A673 (cell line): Measurements from ENCODE around the gene TMEM255B.

Source experiments
- EZH2 ChIP-seq: fragments of 200-600 bp; sonication (generic); IDR thresholded peaks from 2 replicates; pipeline ENCODE4 v1.6.1; 2017; ENCODE audit warnings: borderline replicate concordance, low read depth, mild to moderate bottlenecking, mixed read lengths, antibody characterized with exemption, low read length; ENCODE audit not compliant: poor library complexity, severe bottlenecking
- TF ChIP-seq, protein P1 (sequence below): fragments of 300-800, 200-600 bp; sonication (generic); conservative IDR thresholded peaks from 2 replicates; pipeline ENCODE4 v1.5.1; 2017; ENCODE audit warnings: low read depth, mild to moderate bottlenecking, antibody characterized with exemption, low read length, moderate library complexity, mixed read lengths

DNA sequence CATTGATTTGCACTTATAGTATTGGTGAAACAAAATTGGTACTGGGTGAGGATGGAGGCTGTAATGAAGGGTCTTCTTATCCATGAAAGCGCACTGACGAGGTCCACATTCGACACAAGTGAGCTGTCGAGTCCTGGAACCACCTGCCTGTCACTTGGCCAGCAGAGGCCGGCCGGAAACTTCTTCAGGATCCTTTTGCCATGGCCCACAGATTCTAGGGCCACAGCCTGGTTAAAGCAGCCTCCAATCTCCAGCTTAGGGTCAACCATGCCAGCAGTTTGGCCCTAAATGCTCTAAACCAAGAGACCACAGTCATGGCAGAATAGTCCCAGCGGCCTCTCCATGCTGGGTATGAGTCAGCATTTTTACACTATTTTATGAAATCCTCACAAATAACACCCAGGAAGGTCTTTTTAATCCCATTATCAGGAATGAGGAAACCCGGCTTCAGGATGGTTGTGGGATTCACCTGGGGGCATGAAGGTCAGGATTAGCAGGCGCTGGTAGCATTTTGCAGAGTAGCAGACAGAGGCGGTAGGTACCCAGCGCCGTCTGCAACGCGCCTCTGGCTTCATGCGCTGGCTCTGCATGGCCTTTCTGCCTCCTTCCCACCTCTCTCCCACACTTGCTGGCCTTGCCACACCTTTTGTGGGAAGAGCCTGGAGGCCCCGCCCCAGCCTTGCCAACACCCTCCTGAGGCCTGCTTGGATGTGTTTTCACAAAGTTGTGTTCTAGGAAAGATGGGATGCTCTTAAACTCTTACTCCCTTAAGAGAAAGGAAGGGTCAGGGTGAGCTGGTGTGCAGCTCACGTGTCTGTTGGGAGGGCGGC lies 89.6 kb downstream of the TMEM255B start:
- TF ChIP-seq, protein P1, sequence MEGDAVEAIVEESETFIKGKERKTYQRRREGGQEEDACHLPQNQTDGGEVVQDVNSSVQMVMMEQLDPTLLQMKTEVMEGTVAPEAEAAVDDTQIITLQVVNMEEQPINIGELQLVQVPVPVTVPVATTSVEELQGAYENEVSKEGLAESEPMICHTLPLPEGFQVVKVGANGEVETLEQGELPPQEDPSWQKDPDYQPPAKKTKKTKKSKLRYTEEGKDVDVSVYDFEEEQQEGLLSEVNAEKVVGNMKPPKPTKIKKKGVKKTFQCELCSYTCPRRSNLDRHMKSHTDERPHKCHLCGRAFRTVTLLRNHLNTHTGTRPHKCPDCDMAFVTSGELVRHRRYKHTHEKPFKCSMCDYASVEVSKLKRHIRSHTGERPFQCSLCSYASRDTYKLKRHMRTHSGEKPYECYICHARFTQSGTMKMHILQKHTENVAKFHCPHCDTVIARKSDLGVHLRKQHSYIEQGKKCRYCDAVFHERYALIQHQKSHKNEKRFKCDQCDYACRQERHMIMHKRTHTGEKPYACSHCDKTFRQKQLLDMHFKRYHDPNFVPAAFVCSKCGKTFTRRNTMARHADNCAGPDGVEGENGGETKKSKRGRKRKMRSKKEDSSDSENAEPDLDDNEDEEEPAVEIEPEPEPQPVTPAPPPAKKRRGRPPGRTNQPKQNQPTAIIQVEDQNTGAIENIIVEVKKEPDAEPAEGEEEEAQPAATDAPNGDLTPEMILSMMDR: no peak
- TF ChIP-seq EZH2: no peak
